Hepatocyte (in vitro differentiated cells): ENCODE results near the gene IP6K3.

Experiments used
- CTCF ChIP-seq: fragments of 200-600 bp; sonication (generic); IDR thresholded peaks from 2 replicates; pipeline ENCODE4 v1.5.1; 2016; ENCODE audit warnings: antibody characterized with exemption, mild to moderate bottlenecking; ENCODE audit not compliant: poor library complexity
- EZH2 ChIP-seq: fragments of 200-600 bp; sonication (generic); IDR thresholded peaks from 2 replicates; pipeline ENCODE4 v1.6.1; 2016; ENCODE audit warnings: antibody characterized with exemption, mild to moderate bottlenecking, borderline replicate concordance
- EZH2phosphoT487 ChIP-seq: fragments of 200-600 bp; sonication (generic); IDR thresholded peaks from one replicate; pipeline ENCODE4 v1.6.1; 2018; ENCODE audit warnings: antibody characterized with exemption, mild to moderate bottlenecking, low read depth, moderate library complexity; ENCODE audit not compliant: unreplicated experiment, severe bottlenecking

GRCh38 chr6:33748841-33749240, 2.1 kb upstream of the IP6K3 start:
- TF ChIP-seq EZH2phosphoT487 (no peak), CTCF (no peak), EZH2 (no peak)
